Islet precursor cell (in vitro differentiated cells): ENCODE data around the gene ADGRA3.
"Not testable (repeated sequence)": the region's sequence is repeated elsewhere in the genome, so short reads cannot be mapped to it uniquely, and the experiment has no call there.

Experiments used
- DNase-seq: peaks from one replicate; pipeline ENCODE4 v3.0.0-alpha.2; 2018

ADGRA3 gene

DNA sequence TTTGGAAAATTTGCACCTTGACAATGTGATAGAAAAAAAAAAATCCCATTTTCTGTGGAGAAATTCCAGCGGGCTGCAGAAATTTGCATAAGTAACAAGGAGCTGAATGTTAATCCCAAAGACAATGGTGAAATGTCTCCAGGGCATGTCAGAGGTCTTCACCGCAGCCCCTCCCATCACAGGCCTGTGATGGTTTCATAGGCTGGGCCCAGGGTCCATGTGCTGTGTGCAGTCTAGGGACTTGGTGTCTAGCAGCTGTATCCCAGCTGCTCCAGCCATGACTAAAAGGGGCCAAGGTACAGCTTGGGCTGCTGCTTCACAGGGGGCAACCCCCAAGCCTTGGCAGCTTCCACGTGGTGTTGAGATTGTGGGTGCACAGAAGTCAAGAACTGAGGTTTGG is 85.2 kb downstream of the ADGRA3 start:
- DNase-seq: no peak

DNA sequence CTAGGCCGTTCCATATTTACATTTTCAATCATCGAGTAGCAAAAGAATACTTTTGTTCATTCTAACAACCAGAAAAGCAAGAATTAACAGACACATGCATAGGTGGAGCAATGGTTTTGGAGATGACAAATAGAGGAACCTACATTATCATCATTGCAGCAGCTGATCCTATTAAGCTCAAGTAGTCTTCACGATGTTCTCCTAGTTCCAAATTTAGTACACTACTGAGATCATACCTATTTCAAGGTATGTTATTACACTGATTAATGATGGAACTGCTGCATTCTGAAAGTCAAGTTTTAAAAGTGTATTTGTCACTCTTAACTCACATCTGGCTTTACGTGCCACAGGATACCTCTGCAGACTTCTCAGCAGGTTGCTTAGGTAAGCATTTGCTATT is 87.4 kb downstream of the ADGRA3 start:
- DNase-seq: no peak

DNA sequence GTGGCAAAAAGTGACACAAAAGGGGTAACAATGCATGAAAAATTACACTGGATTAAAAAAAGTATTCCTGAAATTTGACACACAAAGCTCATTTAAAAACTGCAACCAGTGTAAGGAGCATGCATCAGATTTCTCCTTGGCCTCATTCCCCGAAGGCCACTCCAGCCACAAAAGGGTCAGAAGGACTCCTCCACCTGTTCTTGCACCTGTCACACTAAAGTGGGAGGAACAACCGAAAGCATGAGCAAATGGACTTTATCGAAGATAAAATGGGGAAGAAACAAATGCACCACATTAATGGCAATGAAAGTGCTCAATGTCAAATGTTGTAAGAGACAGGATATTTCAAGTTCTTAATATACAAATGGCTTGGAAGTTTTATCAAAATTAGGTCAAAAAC is 88.2 kb downstream of the ADGRA3 start:
- no peak for DNase-seq

DNA sequence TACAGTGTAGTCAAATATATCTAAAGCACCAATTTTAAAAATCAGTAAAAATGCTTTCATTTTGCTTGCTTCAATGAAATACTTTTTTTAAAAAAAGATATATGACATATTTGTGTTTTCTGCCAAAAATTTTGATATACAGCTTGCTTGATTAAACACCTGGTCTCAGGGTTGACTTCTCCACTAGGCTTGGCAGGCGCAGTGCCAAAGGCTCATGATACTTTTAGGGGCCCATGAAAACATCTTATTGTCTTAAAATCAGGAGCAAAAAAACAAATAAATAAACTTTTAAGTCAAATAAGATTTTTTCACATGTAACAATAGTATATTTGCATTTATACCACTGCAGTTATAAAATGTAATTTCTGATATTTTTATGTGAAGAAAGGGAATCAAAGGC is 95.6 kb downstream of the ADGRA3 start:
- no peak for DNase-seq

DNA sequence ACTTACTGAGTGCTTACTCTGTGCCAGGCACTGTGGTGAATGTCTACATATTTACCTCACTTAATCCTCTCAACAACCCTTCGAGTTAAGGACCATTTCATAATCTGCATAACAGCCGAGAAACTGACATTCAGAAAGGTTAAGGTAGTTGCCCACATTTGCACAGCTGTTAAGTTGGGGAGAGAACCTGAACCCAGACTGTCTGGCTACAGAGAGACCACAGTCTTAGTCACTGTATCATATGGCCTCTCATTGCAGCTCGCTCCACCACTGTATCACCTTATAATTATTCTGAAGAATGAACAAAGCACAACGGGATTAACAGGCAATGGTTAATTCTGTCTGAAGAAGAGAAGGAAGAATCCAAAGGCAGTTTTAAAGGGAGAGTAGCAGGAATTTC is 98.5 kb downstream of the ADGRA3 start:
- no peak for DNase-seq

DNA sequence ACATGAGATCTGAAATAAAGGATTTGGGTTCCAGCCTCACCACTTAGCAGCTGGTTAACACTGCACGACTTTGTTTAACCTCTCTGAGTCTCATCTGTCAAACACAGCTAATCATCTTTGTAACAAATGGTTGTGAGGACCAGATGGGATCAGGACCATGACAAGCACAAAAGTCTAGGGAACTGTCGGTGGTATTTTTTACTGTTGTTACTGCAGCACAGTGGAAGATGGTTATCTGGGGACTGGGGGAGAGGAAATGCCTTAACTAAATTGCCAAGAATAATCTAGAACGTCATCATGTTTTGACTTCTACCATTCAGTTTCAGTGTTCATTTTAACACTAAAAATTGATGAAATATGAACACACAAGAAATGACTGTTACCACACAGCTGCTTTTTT is 99.5 kb downstream of the ADGRA3 start:
- no peak for DNase-seq

DNA sequence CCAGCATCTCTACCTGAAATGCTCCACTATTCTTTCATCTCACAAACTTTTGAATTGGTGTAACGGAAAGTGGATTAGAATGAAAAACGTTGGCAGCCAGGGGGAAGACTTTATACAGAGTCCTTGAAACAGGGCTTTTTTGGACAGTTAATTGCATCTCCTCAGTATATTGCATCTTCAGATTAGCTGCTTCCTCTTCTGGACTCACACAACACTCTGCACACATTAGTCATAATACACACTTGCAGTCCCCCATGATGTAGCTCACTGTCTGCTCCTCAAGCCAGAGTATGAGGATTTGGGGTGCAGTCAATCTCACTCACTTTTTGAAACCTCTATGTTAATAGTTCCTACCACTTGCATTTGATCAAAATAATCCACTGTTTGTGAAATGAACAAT is 101.0 kb downstream of the ADGRA3 start:
- no peak for DNase-seq

DNA sequence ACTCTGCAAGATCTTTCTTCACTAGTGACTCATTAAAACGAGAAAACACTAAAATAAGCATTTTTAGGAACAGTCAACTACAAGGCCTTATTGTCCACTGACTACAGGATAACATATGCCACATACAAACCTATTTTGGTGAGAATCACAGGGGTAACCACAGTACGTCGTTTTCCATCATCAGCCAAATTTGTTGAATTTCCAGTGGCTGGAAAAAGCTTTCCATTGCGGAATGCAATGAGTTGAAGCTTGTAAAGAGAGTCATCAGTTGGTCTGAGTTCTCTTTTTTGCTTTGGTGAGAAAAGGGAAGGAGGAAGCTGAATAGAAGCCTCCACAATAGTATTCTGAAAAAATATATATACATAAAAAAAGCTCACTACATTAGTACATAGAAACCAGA is 102.4 kb downstream of the ADGRA3 start:
- no peak for DNase-seq

DNA sequence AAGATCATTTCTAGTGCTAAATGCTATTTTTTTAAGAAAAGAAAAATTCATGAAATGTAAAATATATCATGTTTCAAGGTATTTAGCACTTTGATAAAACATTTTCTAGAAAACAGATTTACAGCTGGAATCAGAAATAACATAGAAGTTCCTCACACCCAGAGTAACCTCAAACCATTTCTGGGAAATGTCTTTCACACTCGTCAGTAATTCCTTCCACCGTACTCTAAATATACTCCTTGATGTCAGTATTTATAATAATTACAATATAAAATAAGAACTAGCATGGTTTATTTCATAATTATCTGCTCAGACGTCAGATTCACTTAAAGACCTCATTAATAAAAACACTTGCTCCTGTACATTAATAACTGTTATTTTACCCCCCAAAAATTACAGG is 103.9 kb downstream of the ADGRA3 start:
- DNase-seq: no peak

DNA sequence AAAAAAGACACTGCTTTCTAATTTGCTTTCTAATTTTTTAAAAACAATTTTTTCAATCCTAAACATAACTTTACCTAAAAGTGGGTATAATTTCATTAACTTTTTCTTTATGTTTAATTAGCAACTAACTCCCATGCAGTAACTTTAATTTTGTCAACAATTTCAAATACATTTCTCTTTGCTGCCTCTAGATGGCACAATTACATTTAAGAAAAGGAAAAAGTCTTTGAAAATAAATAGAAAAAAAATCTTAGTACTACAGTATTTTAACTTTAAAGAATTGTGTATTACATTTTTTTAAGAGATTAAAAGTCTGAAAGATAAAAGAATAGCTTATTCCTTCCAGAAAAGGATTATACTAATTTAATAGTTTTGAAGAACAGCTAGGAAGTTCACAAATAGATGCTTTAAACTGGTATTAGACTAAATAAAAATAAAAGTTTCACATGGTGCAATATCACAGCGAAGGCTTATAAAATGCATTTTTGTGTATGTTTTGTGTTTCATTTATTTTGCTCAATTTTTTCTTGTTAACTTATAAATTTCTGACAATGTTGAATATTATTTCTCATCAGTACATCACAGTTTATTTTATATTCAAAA is 105.1 kb downstream of the ADGRA3 start:
- no peak for DNase-seq

DNA sequence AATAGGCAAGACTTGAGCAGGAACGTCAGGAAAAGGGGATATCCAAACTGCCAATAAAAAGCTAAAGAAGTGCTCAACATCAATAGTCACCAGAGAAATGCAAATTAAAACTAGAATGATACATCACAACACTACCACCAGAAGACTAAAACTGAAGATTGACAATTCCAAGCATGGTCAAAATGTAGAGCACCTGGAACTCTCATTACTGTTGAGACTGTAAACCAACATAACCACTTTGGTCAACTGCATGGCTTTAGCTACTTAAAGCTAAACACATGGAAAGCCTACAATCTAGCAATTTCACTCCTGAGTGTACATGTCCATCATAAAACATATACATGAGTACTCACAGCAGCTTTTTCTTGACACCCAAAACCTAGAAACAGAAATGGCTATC is 107.4 kb downstream of the ADGRA3 start:
- DNase-seq: no peak

DNA sequence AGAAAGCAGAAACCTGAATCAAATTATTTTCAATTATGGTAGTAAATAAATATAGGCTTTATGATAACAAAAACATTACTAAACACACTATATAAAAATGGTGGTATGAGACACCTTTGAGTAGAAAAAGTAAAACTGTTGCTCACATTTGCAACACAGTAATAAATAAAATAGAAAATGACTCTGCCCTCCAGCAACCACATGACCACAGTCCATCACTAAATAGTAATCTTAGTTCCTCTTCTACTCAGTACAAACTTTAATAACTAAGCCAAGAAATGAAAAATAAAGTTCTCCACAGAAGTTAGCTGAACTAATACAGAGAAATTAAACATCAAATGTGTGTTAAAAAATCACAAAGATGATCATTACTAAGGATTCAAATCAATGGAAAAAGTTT is 108.5 kb downstream of the ADGRA3 start:
- no peak for DNase-seq

DNA sequence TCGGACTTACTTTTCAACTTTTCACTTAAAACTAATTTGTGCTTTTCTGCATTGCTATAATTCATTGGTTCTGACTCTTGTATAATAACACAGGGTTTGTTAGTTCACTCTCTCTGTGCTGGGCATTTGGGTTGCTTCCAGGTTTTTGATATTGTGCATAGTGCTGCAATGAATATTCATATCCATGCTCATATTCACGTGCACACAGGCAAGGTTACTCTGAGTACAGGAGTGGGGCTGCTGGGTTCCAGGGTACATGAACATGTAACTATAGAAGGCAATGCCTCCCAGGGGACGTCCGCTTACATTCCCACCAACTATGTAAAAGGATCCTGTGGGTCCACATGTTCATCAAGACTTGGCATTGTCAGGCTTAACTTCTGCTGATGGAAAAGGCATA is 117.2 kb downstream of the ADGRA3 start:
- no peak for DNase-seq

DNA sequence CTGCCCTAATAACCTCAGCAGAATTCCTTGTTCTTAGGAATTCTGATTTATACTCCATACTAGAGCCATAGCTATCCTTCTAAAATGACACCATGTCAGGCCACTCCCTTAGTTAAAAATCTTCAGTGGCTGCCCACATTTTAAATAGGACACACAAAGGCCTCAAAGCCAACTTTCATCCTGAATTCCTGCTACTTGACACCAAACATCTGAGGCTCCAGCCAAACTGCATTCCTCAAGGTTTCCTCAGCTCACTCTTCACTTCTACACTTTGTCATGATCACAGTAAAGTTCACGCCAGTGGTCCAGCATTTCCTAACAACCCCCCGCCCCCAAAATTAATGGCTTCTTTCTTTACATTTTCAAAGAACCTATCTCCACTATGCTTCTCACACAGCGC is 124.3 kb downstream of the ADGRA3 start:
- DNase-seq: no peak

DNA sequence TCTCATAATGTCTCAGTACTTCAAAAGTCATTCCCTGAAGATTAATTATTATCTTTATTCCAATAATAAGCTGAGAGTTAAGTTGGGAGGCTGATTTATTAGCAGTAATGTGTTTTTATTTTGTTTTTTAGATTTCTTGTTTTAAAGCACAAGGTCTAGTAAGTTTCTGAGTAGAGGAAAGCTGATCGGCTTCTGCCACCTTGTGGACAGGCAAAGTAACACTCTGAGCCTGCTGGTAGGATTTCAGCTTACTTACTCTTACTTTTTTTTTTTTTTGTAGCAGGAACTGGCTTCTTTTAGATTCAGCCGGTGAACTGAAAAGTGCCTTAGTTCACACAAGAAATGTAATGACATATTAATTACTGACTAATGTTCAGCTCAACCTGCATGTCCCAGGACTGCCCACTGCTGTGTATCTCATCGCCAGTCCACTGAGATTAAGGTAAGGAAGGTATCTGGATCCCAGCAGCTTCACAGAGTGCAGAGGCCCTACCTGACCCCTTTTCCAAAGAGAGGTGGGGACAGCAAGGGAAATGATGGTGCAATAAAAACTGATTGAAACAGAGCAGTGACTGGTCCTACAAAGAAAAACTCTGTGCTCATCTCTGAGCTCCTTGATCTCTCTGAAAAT is 126.5 kb downstream of the ADGRA3 start:
- peak; percentile 75 for DNase-seq

DNA sequence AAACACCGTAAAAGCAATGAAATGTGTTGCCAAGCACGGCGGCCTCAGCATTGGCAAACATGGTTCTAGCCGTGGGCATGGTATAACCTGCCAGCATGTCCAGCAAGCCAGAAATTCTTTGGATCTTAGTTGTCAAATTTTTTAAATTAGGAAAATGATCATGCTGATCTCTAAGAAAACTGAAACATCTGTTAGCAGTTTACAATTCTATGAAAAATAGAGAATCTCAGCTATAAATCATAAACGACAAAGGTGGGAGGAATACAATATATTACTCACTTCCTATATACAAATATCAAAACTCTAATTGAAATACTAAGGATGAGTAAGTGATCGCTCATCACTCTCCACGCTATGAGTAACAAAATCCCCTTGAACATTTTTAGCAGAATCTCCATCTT is 130.3 kb downstream of the ADGRA3 start:
- no peak for DNase-seq

DNA sequence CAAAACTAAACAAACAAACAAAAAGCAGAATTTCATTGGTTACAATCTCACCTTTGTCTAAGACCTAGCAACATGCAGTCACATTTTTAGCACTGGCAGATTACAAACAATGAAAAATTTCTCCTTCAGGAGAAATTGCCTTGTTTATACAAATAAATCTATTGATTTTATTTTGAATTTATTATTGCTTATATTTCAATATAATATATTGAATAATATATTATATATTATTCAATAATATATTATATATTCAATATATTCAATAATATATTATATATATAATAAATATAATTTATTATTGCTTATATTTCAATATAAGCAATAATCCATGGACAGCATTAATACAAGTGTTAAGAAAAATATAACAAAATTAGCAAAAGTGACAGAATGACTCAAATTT is 131.7 kb downstream of the ADGRA3 start:
- DNase-seq: no peak

DNA sequence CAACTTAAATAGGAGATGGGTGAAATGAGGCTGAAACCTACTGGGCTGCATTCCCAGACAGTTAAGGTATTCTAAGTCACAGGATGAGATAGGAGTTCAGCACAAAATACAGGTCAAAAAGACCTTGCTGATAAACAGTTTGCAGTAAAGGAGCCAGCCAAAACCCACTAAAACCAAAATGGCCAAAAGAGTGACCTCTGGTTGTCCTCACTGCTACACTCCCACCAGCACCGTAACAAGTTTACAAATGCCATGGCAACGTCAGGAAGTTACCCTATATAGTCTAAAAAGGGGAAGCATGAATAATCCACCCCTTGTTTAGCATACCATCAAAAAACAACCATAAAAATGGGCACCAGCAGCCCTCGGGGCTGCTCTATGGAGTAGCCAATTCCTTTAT is 133.7 kb downstream of the ADGRA3 start:
- not testable (repeated sequence) for DNase-seq

DNA sequence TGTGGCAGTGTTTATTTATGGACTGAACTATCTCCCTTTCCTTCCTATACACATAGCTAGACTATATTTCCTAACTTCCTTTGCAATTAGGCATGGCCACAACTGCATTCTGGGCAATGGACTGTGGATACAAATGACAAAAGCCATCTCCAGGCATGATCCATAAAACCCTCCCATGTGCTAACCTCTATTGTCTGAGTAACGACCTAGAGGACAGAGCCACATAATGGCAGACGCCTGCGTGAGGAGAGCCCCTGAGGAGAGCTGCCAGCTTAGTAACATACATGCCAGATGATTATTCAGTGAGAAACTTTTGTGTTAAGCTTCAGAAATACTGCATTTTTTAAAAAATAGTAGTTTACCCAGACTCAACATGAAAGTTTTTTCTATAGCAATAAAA is 142.9 kb downstream of the ADGRA3 start:
- no peak for DNase-seq

DNA sequence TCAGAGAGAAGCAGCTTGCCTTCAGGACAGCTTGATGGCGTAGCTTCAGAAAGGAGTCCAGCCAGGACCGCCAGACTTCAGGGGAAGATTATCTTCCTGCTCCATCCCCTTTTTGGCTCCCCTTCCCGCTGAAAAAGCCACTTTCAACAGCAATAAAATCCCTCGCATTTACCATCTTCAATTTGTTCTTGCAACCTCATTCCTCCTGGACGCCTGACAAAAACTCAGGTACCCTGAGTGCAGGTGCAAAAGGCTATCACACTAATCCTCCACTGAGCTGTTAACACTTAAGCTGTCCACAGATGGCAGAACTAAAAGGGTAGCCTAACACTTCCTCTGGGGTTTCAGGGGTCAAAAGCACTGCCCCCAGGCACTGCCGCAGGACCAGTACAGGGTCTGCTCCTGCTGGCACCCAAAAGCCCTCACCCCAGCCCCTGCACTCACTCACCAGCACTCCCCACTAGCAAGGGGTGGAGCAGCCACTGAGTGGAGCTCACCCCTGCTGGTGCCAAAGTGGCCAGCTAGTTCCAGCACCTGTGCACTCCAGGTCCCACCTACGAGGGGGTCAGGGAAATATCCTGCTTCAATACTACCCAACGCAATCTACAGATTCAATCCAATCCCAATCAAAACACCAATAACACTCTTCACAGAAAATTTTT is 145.8 kb downstream of the ADGRA3 start:
- no peak for DNase-seq

DNA sequence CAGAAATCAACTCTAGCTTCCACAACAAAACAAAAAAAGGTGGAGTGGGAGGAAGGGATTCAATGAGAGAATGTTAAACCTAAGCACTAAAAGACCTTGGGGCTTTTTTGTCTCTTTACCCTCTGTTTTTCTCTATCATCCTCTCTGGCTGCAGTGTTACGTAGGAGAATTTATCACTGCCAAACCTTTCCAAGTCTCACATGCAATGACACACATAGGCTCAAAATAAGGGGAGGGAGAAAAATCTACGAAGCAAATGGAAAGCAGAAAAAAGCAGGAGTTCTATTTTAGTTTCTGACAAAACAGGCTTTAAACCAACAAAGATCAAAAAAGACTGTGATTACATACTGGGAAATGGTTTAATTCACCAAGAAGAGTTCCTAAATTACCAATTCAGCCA is 152.1 kb downstream of the ADGRA3 start:
- DNase-seq: no peak

DNA sequence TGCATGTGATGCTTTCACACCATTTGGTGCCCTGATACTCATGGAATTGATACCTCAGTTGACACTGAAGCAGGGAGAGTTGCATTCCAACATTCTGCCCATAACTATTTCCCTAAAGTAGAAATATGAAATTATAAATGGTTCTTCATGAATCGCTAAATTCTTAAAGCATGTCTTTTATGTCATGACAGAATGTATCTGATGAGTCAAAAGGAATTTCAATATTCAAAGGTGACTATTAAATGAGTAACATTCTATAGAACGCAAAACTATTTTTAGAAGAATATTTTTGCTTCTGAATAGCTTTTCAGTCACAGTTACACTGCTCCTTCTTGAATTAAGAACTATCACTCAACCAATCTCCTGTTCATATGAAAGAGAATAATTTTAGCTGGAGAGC is 152.8 kb downstream of the ADGRA3 start:
- no peak for DNase-seq

DNA sequence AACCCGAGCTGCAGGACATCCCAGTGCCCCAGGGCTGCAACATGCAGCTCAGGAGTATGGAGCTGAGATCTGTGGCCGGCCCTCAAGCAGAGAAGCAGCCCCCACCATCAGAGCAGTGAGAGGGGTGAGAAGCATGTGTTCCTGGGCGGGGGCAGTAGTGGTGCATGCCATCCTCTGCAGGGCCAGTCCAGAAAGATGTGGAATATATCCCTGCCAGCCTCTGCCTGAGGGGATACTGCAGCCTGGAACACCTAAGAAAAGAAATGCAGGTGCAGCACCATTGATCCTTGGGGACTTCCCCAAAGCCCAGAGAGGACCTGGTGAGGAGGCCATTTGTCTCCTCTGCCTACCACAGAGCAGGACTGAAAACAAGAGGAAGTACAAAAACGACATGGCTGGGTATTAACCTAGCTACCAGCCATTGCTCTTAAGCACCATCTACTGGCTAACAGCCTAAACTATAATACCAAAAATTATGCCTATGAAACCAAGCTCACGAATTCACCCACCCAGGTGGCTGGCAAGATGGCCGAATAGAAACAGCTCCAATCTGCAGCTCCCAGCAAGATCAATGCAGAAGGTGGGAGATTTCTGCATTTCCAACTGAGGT is 158.8 kb downstream of the ADGRA3 start:
- no peak for DNase-seq

DNA sequence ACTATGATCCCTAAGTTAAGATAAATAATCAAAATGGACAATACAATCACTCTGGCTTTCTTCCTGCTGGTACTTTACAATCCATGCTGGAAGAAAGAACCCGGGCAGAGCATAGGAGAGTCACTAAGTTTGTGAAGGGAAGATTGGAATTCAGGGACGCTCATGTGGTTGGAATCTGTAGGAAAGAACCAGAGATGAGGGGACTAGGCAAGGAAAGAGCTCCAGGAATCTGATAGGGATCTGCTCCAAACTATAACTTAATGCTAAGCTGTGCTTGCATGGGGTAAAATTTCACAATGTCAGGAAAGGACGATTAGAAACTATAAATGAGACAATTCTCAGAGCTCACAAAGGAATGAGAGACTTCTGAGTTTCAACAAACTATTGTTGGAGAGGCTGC is 167.5 kb downstream of the ADGRA3 start:
- DNase-seq: no peak
